ENCODE measurements around the gene POGLUT2.
A peak's percentile ranks its signal among the peaks of the same experiment; 100 is the strongest.

The POGLUT2 gene

GRCh38 chr13:102768909-102769308, 29.9 kb downstream of the POGLUT2 start:
- no peak for DNase-seq (ENCODE audit: low spot score)

- no peak for DNase-seq (ENCODE audit: low spot score)
These were observed 35.0 kb downstream of the POGLUT2 start for GRCh38 chr13:102763741-102764140.

DNA sequence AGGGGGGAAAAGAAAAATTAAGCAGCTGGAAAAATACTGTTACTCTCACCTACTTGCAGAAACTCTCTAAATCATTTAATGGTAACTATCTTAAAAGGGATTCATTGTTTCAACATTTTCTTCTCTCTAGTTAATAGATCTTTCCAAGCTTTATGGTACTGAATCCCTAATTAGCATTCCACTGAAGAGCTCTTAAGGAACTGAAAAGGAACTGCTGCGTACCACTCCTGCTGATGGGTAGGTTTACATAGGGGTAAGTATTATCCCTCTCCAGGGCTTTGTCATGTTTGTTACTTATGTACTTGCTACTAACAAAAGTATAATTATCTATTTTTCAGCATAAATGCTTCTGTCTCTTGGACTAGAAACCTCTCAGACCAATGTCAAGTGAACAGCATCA, 37.7 kb downstream of the POGLUT2 start:
- DNase-seq (ENCODE audit: low spot score), result no peak

DNA sequence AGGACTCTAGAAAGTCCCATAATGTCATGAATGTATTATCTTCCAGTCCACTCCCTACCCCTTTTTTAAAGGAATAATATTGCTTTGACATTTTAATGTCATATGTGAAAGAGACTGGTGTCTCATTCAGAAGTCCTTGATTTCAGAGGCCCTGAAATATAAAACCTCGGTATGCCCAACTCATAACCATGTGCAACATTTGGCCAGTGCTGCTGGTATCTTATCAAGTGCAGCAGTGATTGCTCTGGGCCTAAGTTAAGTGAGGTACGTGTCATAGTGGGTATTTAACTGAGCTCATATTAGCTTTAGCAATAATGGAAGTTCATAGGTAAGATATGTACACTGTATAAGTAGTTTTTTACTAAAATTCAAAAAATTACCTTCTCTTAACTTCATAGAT, 39.9 kb downstream of the POGLUT2 start:
- no peak for DNase-seq (ENCODE audit: low spot score)

GRCh38 chr13:102757006-102757405, 41.8 kb downstream of the POGLUT2 start:
- DNase-seq (ENCODE audit: low spot score), result no peak

DNA sequence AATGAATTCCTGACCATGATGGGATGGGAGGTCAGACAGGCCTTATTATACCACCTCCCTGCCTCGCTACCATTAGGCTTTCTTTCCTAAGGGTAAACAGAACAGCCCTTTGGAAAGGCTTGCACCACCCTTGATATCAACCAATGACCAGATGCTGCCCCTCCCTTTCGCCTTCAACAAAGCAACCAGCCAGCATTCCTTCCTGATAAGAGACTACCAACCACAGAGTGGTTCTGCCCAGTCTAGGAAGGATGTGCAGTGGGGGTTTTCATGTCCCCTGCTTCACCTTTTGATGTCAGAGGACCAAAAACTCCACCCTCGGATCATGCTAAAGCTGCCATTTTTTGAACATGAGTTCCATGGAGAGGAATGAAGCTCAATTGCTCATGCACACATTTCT, 46.9 kb downstream of the POGLUT2 start:
- DNase-seq (ENCODE audit: low spot score), result peak; percentile 15

- DNase-seq (ENCODE audit: low spot score), result no peak
These were observed 56.3 kb downstream of the POGLUT2 start for GRCh38 chr13:102742506-102742905.

GRCh38 chr13:102742101-102742500, 56.7 kb downstream of the POGLUT2 start:
- no peak for DNase-seq (ENCODE audit: low spot score)
